Type B pancreatic cell (in vitro differentiated cells): ENCODE data around the gene ENTPD6. TPM values are rescaled to one million over a fixed set of nuclear protein-coding genes. Genes with fewer than 3 reads are reported as not detected.
A peak's percentile ranks its signal among the peaks of the same experiment; 100 is the strongest.

Source experiments
- DNase-seq: peaks from one replicate; pipeline ENCODE4 v3.0.0; 2021; ENCODE audit warnings: mixed read lengths; ENCODE audit not compliant: unreplicated experiment; ENCODE audit errors: extremely low spot score
- H3K27ac Mint-ChIP-seq: 2 replicates; pipeline ENCODE4 v1.8.0; 2021; ENCODE audit warnings: mild to moderate bottlenecking, mixed read lengths
- H3K27me3 Mint-ChIP-seq: 2 replicates; pipeline ENCODE4 v1.8.0; 2021; ENCODE audit warnings: mixed read lengths
- H3K36me3 Mint-ChIP-seq: 2 replicates; pipeline ENCODE4 v1.8.0; 2021; ENCODE audit warnings: mixed read lengths
- H3K4me1 Mint-ChIP-seq: one replicate; pipeline ENCODE4 v1.8.0; 2021; ENCODE audit warnings: mixed read lengths; ENCODE audit not compliant: unreplicated experiment
- H3K4me3 Mint-ChIP-seq: 2 replicates; pipeline ENCODE4 v1.8.0; 2021; ENCODE audit warnings: mild to moderate bottlenecking, mixed read lengths
- H3K9me3 Mint-ChIP-seq: 2 replicates; pipeline ENCODE4 v1.8.0; 2021; ENCODE audit warnings: mixed read lengths
- total RNA-seq: library from RNA; stranded (reverse); gene quantifications from 2 replicates; pipeline ENCODE4 v1.2.1, GENCODE V29; 2021; ENCODE audit warnings: low replicate concordance
- TF ChIP-seq, protein P1 (sequence below): fragments of 200-600 bp; sonication (generic); conservative IDR thresholded peaks from 2 replicates; pipeline ENCODE4 v1.5.0; 2021; ENCODE audit warnings: antibody characterized with exemption, mild to moderate bottlenecking

The ENTPD6 gene
- total RNA-seq, 1 donor from 2014 or later: 64.1 TPM

DNA sequence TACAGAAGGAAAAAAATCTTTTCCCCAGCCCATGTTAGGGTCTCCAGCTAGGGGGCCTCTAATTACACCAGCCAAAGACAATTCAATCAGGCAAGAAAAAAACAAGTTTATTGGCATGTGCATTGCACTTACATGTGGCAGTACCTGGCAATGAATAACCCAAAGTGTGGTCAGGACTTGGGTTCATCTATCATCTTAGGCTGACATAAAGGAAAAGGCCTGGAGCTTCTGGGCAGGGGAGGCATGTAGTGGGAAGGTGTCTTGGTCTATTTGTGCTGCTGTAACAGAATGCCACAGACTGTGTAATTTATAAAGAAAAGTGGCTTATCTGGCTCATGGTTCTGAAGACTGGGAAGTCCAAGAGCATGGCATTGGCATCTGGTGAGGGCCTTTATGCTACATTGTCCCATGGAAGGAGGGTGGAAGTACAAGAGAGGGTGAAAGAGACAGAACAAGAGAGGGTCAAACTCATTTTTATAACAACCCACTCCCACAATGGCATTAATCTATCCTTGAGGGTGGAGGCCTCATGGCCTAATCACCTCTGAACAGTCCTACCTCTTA lies 48.0 kb downstream of the ENTPD6 start:
- H3K4me1 Mint-ChIP-seq: peaks cover 13% of the 10 kb centered on the region
- no peaks in the 10 kb centered on the region for H3K36me3 Mint-ChIP-seq
- no peak overlapping the region for H3K27ac Mint-ChIP-seq
- no peaks in the 10 kb centered on the region for H3K9me3 Mint-ChIP-seq
- no peak for DNase-seq
- H3K27me3 Mint-ChIP-seq: peaks cover 28% of the 10 kb centered on the region
- TF ChIP-seq, protein P1, sequence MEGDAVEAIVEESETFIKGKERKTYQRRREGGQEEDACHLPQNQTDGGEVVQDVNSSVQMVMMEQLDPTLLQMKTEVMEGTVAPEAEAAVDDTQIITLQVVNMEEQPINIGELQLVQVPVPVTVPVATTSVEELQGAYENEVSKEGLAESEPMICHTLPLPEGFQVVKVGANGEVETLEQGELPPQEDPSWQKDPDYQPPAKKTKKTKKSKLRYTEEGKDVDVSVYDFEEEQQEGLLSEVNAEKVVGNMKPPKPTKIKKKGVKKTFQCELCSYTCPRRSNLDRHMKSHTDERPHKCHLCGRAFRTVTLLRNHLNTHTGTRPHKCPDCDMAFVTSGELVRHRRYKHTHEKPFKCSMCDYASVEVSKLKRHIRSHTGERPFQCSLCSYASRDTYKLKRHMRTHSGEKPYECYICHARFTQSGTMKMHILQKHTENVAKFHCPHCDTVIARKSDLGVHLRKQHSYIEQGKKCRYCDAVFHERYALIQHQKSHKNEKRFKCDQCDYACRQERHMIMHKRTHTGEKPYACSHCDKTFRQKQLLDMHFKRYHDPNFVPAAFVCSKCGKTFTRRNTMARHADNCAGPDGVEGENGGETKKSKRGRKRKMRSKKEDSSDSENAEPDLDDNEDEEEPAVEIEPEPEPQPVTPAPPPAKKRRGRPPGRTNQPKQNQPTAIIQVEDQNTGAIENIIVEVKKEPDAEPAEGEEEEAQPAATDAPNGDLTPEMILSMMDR: no peak
- H3K4me3 Mint-ChIP-seq: no peak overlapping the region

GRCh38 chr20:25244976-25245375 lies 49.5 kb downstream of the ENTPD6 start:
- H3K27ac Mint-ChIP-seq: no peak overlapping the region
- peaks cover 28% of the 10 kb centered on the region for H3K27me3 Mint-ChIP-seq
- H3K4me1 Mint-ChIP-seq: peaks cover 24% of the 10 kb centered on the region
- no peaks in the 10 kb centered on the region for H3K9me3 Mint-ChIP-seq
- no peaks in the 10 kb centered on the region for H3K36me3 Mint-ChIP-seq
- DNase-seq: no peak
- TF ChIP-seq, protein P1: no peak
- H3K4me3 Mint-ChIP-seq: no peak overlapping the region

DNA sequence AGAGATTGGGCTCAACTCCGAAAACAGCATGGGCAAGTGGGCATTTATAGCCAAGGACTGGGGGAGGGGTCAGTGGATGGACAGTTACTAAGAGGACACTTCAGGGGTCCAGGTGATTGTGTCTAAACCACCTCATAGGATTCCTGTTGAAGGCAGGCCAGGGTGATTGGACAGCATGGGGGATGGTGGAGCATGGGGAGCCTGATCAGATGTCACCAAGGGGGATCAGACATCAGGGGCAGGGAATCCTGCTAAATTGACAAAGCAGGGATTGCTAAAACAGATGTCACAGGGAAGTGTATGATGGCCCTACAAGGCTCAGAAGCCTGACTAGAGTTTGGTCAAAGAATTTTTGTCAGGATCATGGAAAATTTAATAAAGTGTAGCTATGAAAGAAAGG lies 49.9 kb downstream of the ENTPD6 start:
- Mint-ChIP-seq H3K9me3 (no peaks in the 10 kb centered on the region), H3K4me3 (peak overlapping the region; percentile 32), H3K36me3 (no peaks in the 10 kb centered on the region), H3K4me1 (peaks cover 29% of the 10 kb centered on the region), H3K27ac (no peak overlapping the region), H3K27me3 (peaks cover 28% of the 10 kb centered on the region)
- no peak for DNase-seq
- TF ChIP-seq, protein P1: no peak

GRCh38 chr20:25246182-25246999 lies 50.9 kb downstream of the ENTPD6 start:
- Mint-ChIP-seq H3K4me3 (peak overlapping the region; percentile 95), H3K9me3 (no peaks in the 10 kb centered on the region), H3K27me3 (peaks cover 21% of the 10 kb centered on the region), H3K4me1 (peaks cover 32% of the 10 kb centered on the region), H3K27ac (no peak overlapping the region), H3K36me3 (no peaks in the 10 kb centered on the region)
- DNase-seq: no peak
- TF ChIP-seq, protein P1: no peak

GRCh38 chr20:25247000-25247517 lies 51.5 kb downstream of the ENTPD6 start:
- Mint-ChIP-seq H3K27ac (peak overlapping the region; percentile 75), H3K4me3 (peak overlapping the region; percentile 95), H3K27me3 (peaks cover 17% of the 10 kb centered on the region), H3K4me1 (peaks cover 32% of the 10 kb centered on the region), H3K36me3 (no peaks in the 10 kb centered on the region), H3K9me3 (no peaks in the 10 kb centered on the region)
- no peak for DNase-seq
- TF ChIP-seq, protein P1: peak; percentile 54
